Measurements from ENCODE around the gene PDE4D.

DNA sequence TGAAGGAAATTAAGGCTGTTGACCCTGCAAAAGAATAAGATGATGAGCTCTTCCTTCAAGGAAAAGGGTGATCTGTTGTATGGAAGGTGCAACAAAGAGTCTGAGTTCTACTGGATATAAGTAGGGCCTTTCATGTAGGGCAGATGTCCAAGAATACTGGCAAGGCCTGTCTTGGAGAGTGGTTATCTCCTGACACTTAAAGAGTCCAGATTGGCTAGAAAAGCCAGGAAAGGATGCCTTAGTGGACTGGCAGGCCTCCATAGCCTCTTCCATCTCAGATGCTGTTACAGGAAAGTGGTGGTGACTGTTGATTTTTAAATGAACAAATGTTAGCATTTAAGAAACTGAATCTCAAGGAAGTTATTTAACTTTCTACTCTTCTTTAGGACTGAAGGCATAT, 914.4 kb downstream of the PDE4D start:
- no peak for TF ChIP-seq EZH2 (IDR thresholded peaks at IDR 0.05; ENCODE audit: low read length, unreplicated experiment)
- TF ChIP-seq, protein P1, sequence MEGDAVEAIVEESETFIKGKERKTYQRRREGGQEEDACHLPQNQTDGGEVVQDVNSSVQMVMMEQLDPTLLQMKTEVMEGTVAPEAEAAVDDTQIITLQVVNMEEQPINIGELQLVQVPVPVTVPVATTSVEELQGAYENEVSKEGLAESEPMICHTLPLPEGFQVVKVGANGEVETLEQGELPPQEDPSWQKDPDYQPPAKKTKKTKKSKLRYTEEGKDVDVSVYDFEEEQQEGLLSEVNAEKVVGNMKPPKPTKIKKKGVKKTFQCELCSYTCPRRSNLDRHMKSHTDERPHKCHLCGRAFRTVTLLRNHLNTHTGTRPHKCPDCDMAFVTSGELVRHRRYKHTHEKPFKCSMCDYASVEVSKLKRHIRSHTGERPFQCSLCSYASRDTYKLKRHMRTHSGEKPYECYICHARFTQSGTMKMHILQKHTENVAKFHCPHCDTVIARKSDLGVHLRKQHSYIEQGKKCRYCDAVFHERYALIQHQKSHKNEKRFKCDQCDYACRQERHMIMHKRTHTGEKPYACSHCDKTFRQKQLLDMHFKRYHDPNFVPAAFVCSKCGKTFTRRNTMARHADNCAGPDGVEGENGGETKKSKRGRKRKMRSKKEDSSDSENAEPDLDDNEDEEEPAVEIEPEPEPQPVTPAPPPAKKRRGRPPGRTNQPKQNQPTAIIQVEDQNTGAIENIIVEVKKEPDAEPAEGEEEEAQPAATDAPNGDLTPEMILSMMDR (conservative IDR thresholded peaks at IDR 0.05; ENCODE audit: low read depth, low read length), result no peak
